Mucosa of rectum (tissue), 2 donors: ENCODE results near the gene CALHM3.
"Not testable (repeated sequence)": the region's sequence is repeated elsewhere in the genome, so short reads cannot be mapped to it uniquely, and the experiment has no call there.

Experiments used
- H3K27ac ChIP-seq, 2 donors: one replicate each; pipeline ENCODE4 v1.7.0; 2013; ENCODE audit warnings: inconsistent platforms in 2 of 2, low read depth in 2 of 2, low read length in 2 of 2
- H3K27me3 ChIP-seq, 2 donors: one replicate each; pipeline ENCODE4 v1.7.0; 2013; ENCODE audit warnings: low read length in 2 of 2; ENCODE audit not compliant: control insufficient read depth in 2 of 2, insufficient read depth in 2 of 2
- H3K36me3 ChIP-seq, 2 donors: one replicate each; pipeline ENCODE4 v1.7.0; 2013; ENCODE audit warnings: low read length in 2 of 2; ENCODE audit not compliant: control insufficient read depth in 2 of 2, insufficient read depth in 2 of 2
- H3K4me1 ChIP-seq, 2 donors: one replicate each; pipeline ENCODE4 v1.7.0; 2013; ENCODE audit warnings: low read length in 2 of 2, mild to moderate bottlenecking in 1 of 2; ENCODE audit not compliant: control insufficient read depth in 2 of 2, insufficient read depth in 2 of 2
- H3K4me3 ChIP-seq, 2 donors: one replicate each; pipeline ENCODE4 v1.7.0; 2013; ENCODE audit warnings: low read length in 2 of 2
- H3K9ac ChIP-seq, 2 donors: one replicate each; pipeline ENCODE4 v1.7.0; 2013; ENCODE audit warnings: low read length in 2 of 2, low read depth in 1 of 2, mild to moderate bottlenecking in 1 of 2
- H3K9me3 ChIP-seq, 2 donors: one replicate each; pipeline ENCODE4 v1.7.0; 2013; ENCODE audit warnings: low read length in 2 of 2; ENCODE audit not compliant: control insufficient read depth in 2 of 2
- donor health status: healthy.
- donor health status: Normal muscosa, but diverticular disease.

CALHM3 gene

DNA sequence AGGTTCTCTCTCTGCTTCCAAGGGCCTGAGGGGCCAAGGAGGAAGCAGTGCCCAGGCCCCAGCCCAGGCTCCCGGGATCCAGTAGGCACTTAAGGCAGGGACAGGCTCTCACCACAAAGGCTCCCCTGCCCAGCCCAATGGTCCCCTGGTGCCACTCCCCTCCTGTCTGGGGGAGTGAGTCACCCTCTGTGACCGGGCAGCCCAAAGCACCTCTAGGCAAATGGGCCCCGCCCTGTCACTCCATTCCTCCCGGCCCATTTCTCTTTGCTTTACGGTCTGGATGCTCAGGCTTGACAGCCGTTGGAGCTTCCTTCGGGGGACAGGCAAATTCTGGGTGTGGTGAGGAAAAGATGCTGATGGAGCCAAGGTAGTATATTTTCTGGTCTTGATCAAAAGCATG lies at the start of gene CALHM3:
TSS of gene CALHM3 (minus strand) at position 106 of the 400 bp plus-strand sequence. CDS start 208 bp downstream, outside the sequence.
- no peaks in the 10 kb centered on the region for H3K9me3 ChIP-seq
- no peak within 1 kb of the TSS for H3K4me3 ChIP-seq
- H3K27ac ChIP-seq = no peak within 1 kb of the TSS
- H3K4me1 ChIP-seq = no peaks in the 10 kb centered on the region
- H3K36me3 ChIP-seq = no peaks in the 10 kb centered on the region
- no peak within 1 kb of the TSS for H3K9ac ChIP-seq
- no peaks in the 10 kb centered on the region for H3K27me3 ChIP-seq

- no peak overlapping the region for H3K27ac ChIP-seq
- no peaks in the 10 kb centered on the region for H3K27me3 ChIP-seq
- no peaks in the 10 kb centered on the region for H3K36me3 ChIP-seq
- H3K9me3 ChIP-seq = no peaks in the 10 kb centered on the region
- H3K4me1 ChIP-seq = no peaks in the 10 kb centered on the region
- H3K4me3 ChIP-seq = no peak overlapping the region
- no peak overlapping the region for H3K9ac ChIP-seq
Observed at GRCh38 chr10:103528549-103528948, 49.5 kb upstream of the CALHM3 start.

DNA sequence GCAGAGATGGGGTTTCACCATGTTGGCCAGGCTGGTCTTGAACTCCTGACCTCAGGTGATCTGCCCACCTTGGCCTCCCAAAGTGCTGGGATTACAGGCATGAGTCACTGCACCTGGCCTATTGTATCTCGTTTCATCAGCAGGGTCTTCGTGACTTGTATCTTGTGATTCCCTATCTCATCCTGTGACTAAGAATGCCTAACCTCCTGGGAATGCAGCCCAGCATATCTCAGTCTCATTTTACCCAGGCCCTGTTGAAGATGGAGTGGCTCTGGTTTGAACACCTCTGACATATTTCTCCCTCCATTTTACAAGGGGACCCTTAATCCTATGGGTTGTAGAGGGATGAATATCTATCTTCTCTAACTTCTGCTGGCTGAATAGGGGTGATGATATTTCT lies 48.4 kb upstream of the CALHM3 start:
- H3K4me1 ChIP-seq, H3K9ac ChIP-seq, H3K4me3 ChIP-seq, H3K36me3 ChIP-seq, H3K27ac ChIP-seq, H3K27me3 ChIP-seq, H3K9me3 ChIP-seq: not testable (repeated sequence)

GRCh38 chr10:103525901-103526300 lies 46.9 kb upstream of the CALHM3 start:
- Histone ChIP-seq H3K4me1 (no peaks in the 10 kb centered on the region), H3K9ac (no peak overlapping the region), H3K4me3 (no peak overlapping the region), H3K36me3 (no peaks in the 10 kb centered on the region), H3K27me3 (no peaks in the 10 kb centered on the region), H3K9me3 (no peaks in the 10 kb centered on the region), H3K27ac (no peak overlapping the region)

DNA sequence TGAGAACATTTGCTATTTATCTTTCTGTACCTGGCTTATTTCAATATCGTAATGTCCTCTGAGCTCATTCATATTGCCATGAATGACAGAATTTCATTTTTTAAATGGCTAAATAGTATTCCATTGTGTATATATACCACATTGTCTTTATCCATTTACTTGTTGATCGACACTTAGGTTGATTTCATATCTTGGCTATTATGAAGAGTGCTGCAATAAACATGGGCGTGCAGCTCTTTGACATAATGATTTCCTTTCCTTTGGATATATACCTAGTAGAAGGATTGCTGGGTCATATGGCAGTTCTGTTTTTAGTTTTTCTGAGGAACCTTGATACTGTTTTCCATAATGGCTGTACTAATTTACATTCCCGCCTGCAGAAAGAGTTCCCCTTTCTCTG lies 44.6 kb upstream of the CALHM3 start:
- no peak overlapping the region for H3K4me3 ChIP-seq
- H3K36me3 ChIP-seq = no peaks in the 10 kb centered on the region
- H3K9me3 ChIP-seq = no peaks in the 10 kb centered on the region
- no peak overlapping the region for H3K27ac ChIP-seq
- no peak overlapping the region for H3K9ac ChIP-seq
- H3K4me1 ChIP-seq = no peaks in the 10 kb centered on the region
- no peaks in the 10 kb centered on the region for H3K27me3 ChIP-seq

GRCh38 chr10:103522006-103522405 lies 43.0 kb upstream of the CALHM3 start:
- H3K4me1 ChIP-seq, H3K27ac ChIP-seq, H3K9ac ChIP-seq, H3K4me3 ChIP-seq, H3K36me3 ChIP-seq, H3K27me3 ChIP-seq, H3K9me3 ChIP-seq: not testable (repeated sequence)

DNA sequence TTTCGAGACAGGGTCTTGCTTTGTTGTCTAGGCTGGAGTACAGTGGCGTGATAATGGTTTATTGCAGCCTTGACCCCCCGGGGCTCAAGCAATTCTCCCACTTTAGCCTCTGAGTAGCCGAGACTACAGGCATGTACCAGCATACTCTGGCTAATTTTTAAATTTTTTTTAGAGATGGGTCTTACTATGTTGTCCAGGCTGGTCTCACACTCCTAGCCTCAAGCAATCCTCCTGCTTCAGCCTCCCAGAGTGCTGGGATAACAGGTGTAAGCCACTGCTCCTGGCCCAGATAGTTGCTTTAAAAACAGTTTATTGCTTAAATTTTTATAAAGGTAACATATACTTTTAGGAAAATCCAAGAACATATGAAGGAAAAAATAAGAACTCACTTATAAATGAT lies 40.8 kb upstream of the CALHM3 start:
- Histone ChIP-seq H3K4me1 (peaks cover 0 to 6% of the 10 kb centered on the region in 2 donors), H3K9me3 (no peaks in the 10 kb centered on the region), H3K27me3 (no peaks in the 10 kb centered on the region), H3K4me3 (no peak overlapping the region), H3K9ac (no peak overlapping the region), H3K36me3 (no peaks in the 10 kb centered on the region), H3K27ac (no peak overlapping the region)

DNA sequence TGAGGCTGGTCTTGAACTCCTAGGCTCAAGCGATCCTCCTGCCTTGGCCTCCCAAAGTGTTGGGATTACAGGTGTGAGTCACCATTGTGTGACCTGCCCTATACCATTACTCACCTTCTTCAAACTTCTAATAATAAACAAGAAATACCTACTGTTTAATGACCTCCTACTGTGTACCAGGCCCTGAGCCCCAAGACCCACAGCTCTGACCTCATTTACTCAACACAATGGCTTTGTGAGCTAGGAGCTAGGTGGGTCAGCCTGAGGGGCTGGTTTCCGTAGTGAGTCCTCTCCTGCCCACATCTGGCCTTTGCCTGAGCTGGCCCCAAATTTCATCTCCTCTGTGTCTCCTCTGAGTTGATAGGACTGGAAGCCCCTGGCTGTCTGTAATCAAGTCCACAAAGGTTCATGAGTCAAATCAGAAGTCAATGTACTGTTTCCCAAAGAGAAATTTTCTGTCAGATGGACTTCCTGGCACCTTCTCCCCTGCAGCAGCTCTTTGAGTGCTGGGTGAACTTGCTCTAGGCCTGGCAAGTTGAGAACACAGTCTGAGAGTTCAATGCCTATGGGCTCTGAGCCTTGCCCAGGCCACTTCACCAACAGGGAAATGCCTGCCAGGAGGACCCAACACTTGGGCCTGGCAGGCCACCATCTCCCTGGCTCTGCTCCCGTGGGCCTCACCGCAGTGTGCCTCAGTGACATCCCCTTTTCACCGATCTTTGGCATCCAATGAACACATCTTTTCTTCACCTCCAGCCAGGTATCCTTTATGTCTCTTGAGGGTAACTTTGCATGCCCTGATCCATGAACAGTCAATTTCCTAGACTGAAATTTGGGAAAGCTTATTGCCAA lies 38.4 kb upstream of the CALHM3 start:
- no peak overlapping the region for H3K4me3 ChIP-seq
- no peak overlapping the region for H3K9ac ChIP-seq
- H3K9me3 ChIP-seq = no peaks in the 10 kb centered on the region
- no peaks in the 10 kb centered on the region for H3K27me3 ChIP-seq
- H3K4me1 ChIP-seq = peaks cover 12 to 19% of the 10 kb centered on the region in 2 donors
- H3K36me3 ChIP-seq = no peaks in the 10 kb centered on the region
- H3K27ac ChIP-seq = no peak overlapping the region

DNA sequence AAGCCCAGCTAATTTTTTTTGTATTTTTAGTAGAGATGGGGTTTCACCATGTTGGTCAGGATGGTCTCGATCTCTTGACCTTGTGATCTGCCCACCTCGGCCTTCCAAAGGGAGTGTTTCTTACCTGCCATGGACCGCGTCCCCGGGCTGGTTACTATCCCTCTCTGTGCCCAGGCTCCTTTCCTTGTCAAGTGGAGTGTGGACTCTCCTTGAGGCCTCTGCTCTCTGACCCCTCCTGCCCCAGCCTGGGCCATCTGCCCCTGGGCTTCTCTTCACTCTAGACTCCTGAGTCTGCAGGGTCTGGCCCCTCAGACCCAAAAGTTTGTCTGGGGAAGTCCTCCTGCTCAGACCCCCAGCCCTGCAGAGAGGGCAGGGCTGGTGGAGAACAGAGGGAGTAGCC lies 35.2 kb upstream of the CALHM3 start:
- no peak overlapping the region for H3K4me3 ChIP-seq
- H3K27ac ChIP-seq = no peak overlapping the region
- H3K9ac ChIP-seq = no peak overlapping the region
- H3K36me3 ChIP-seq = no peaks in the 10 kb centered on the region
- peaks cover 16 to 25% of the 10 kb centered on the region in 2 donors for H3K4me1 ChIP-seq
- H3K9me3 ChIP-seq = no peaks in the 10 kb centered on the region
- no peaks in the 10 kb centered on the region for H3K27me3 ChIP-seq

GRCh38 chr10:103513380-103514060 lies 34.5 kb upstream of the CALHM3 start:
- Histone ChIP-seq H3K4me1 (peaks cover 16 to 25% of the 10 kb centered on the region in 2 donors), H3K27ac (peak overlapping the region; percentile 58 to 60), H3K9me3 (no peaks in the 10 kb centered on the region), H3K4me3 (no peak overlapping the region), H3K36me3 (no peaks in the 10 kb centered on the region), H3K9ac (peak overlapping the region in 1 of 2 donors; percentile 34), H3K27me3 (no peaks in the 10 kb centered on the region)
